Activated CD8-positive, alpha-beta T cell treated with anti-CD3 and anti-CD28 coated beads for 36 hours (primary cell): Measurements from ENCODE around the gene RAB10. TPM values are rescaled to one million over a fixed set of nuclear protein-coding genes. Genes with fewer than 3 reads are reported as not detected.

ENCODE experiments used
- ATAC-seq: fragments of 200-7000 bp; cut with Tn5 transposase; one replicate; pipeline ENCODE4 v1.10.0; 2021; ENCODE audit warnings: mild to moderate bottlenecking, moderate library complexity
- CTCF ChIA-PET: fragments of 350-600 bp; sonication (Branson Sonifier 250); formaldehyde crosslinking; loops from one replicate; lab custom pipeline; 2021; ENCODE audit warnings: antibody characterized with exemption; lab: Charles Lee
- POLR2A ChIA-PET: fragments of 350-600 bp; sonication (Branson Sonifier 250); formaldehyde crosslinking; loops from one replicate; lab custom pipeline; 2021; ENCODE audit warnings: antibody characterized with exemption; lab: Charles Lee
- DNase-seq: peaks from one replicate; pipeline ENCODE4 v3.0.0-alpha.2; 2020
- H3K27ac Mint-ChIP-seq: one replicate; pipeline ENCODE4 v1.8.0; 2021; ENCODE audit warnings: mild to moderate bottlenecking, mixed read lengths
- H3K27me3 Mint-ChIP-seq: one replicate; pipeline ENCODE4 v1.8.0; 2021; ENCODE audit warnings: mixed read lengths
- H3K36me3 Mint-ChIP-seq: one replicate; pipeline ENCODE4 v1.8.0; 2021; ENCODE audit warnings: low read depth, mixed read lengths
- H3K4me1 Mint-ChIP-seq: one replicate; pipeline ENCODE4 v1.8.0; 2021; ENCODE audit warnings: low read depth, mixed read lengths
- H3K4me3 Mint-ChIP-seq: one replicate; pipeline ENCODE4 v1.8.0; 2021; ENCODE audit warnings: mild to moderate bottlenecking, moderate library complexity, mixed read lengths
- H3K9me3 Mint-ChIP-seq: one replicate; pipeline ENCODE4 v1.8.0; 2021; ENCODE audit warnings: mixed read lengths
- intact Hi-C: fragments of 100-400 bp; cut with micrococcal nuclease; formaldehyde crosslinking; loops from one replicate; pipeline ENCODE4 v1.10.0; 2022
- total RNA-seq, 2 experiments: library from RNA; stranded (reverse); gene quantifications; one replicate each; pipeline ENCODE4 v1.2.3, GENCODE V29; 2021
- TF ChIP-seq, protein P1 (sequence below): fragments of 200-600 bp; IDR thresholded peaks from one replicate; pipeline ENCODE4 v1.8.0; 2022; ENCODE audit warnings: antibody characterized with exemption, mild to moderate bottlenecking

Gene RAB10
- total RNA-seq, 2 experiments from 2014 or later: 89.5 to 102 TPM

GRCh38 chr2:26148501-26148900, 114.6 kb downstream of the RAB10 start:
- H3K4me1 Mint-ChIP-seq: peaks cover 1% of the 10 kb centered on the region
- TF ChIP-seq, protein P1, sequence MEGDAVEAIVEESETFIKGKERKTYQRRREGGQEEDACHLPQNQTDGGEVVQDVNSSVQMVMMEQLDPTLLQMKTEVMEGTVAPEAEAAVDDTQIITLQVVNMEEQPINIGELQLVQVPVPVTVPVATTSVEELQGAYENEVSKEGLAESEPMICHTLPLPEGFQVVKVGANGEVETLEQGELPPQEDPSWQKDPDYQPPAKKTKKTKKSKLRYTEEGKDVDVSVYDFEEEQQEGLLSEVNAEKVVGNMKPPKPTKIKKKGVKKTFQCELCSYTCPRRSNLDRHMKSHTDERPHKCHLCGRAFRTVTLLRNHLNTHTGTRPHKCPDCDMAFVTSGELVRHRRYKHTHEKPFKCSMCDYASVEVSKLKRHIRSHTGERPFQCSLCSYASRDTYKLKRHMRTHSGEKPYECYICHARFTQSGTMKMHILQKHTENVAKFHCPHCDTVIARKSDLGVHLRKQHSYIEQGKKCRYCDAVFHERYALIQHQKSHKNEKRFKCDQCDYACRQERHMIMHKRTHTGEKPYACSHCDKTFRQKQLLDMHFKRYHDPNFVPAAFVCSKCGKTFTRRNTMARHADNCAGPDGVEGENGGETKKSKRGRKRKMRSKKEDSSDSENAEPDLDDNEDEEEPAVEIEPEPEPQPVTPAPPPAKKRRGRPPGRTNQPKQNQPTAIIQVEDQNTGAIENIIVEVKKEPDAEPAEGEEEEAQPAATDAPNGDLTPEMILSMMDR: no peak
- intact Hi-C loops: loop anchor here (5.0 kb wide), 1 partner anchor 156 kb away; no protein-coding TSS in a partner anchor

DNA sequence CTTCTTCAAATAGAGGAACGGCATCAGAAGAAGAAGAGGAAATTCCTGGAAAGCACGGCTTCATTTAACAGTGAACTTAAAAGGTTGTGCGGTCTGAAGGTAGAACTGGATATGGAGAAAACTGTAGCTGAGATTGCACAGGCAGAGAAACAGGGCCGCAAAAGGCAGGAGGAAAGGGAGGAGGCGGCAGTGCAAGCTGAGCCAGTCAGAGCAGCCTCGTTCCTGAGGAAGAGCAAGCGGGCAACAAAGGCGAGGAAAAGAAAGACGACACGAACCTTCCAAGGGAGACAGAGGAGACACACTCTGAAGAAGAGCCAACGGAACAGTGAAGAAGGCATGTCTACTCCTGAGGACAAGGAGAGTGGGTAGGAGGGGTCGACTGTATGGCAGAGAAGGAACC, 116.4 kb downstream of the RAB10 start:
- ChIA-PET CTCF (interaction anchor here (1.0 to 2.5 kb wide), 2 partner anchors 159 to 199 kb away, joined by 3 to 7 read pairs; no protein-coding TSS in a partner anchor), POLR2A (no interaction called here)
- Mint-ChIP-seq H3K27ac (no peak overlapping the region), H3K27me3 (peaks cover 12% of the 10 kb centered on the region), H3K9me3 (no peaks in the 10 kb centered on the region), H3K36me3 (no peaks in the 10 kb centered on the region), H3K4me3 (no peak overlapping the region), H3K4me1 (no peaks in the 10 kb centered on the region)
- ATAC-seq: no peak
- no peak for DNase-seq
- TF ChIP-seq, protein P1: no peak
- intact Hi-C loops: no loop called here

More at GRCh38 chr2:26148501-26148900, 114.6 kb downstream of the RAB10 start:
- ATAC-seq (no peak), DNase-seq (no peak)
- H3K9me3 Mint-ChIP-seq: no peaks in the 10 kb centered on the region
- H3K27me3 Mint-ChIP-seq: peaks cover 9% of the 10 kb centered on the region
- no peak overlapping the region for H3K4me3 Mint-ChIP-seq
- H3K36me3 Mint-ChIP-seq: no peaks in the 10 kb centered on the region
- CTCF ChIA-PET: interaction anchor here (1.2 to 2.5 kb wide), 5 partner anchors 12 to 430 kb away, joined by 3 to 7 read pairs (median 4); no protein-coding TSS in a partner anchor
- no peak overlapping the region for H3K27ac Mint-ChIP-seq
- POLR2A ChIA-PET: no interaction called here

DNA sequence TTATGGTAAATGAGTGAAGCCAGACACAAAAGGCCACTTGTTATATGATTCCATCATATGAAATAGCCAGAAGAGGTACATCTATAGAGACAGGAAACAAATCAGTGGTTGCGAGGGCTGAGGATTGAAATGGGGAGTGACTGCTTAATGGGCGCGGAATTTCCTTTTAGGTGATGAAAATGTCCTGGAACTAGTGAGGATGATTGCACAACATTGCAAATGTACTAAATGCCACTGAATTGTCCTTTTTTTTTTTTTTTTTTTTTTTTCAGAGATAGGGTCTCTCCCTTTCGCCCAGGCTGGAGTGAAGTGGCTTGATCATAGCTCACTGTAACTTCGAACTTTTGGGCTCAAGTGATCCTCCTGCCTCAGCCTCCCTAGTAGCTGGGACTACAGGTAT, 123.7 kb downstream of the RAB10 start:
- no peak overlapping the region for H3K4me3 Mint-ChIP-seq
- peaks cover 3% of the 10 kb centered on the region for H3K27me3 Mint-ChIP-seq
- no peak for ATAC-seq
- H3K27ac Mint-ChIP-seq: no peak overlapping the region
- ChIA-PET POLR2A (no interaction called here), CTCF (no interaction called here)
- TF ChIP-seq, protein P1: no peak
- H3K4me1 Mint-ChIP-seq: no peaks in the 10 kb centered on the region
- intact Hi-C loops: no loop called here
- peaks cover 1% of the 10 kb centered on the region for H3K9me3 Mint-ChIP-seq
- no peaks in the 10 kb centered on the region for H3K36me3 Mint-ChIP-seq
- DNase-seq: no peak

- no peak overlapping the region for H3K4me3 Mint-ChIP-seq
- DNase-seq (no peak), ATAC-seq (no peak)
- no peak overlapping the region for H3K27ac Mint-ChIP-seq
- intact Hi-C loops: no loop called here
- H3K36me3 Mint-ChIP-seq: no peaks in the 10 kb centered on the region
- no peaks in the 10 kb centered on the region for H3K4me1 Mint-ChIP-seq
- no peaks in the 10 kb centered on the region for H3K27me3 Mint-ChIP-seq
- CTCF ChIA-PET: interaction anchor here (0.8 to 1.0 kb wide), 2 partner anchors 9 to 212 kb away, joined by 3 to 5 read pairs; no protein-coding TSS in a partner anchor
- H3K9me3 Mint-ChIP-seq: no peaks in the 10 kb centered on the region
- TF ChIP-seq, protein P1: no peak
- POLR2A ChIA-PET: no interaction called here
These were observed 128.0 kb downstream of the RAB10 start for GRCh38 chr2:26161926-26162325.

DNA sequence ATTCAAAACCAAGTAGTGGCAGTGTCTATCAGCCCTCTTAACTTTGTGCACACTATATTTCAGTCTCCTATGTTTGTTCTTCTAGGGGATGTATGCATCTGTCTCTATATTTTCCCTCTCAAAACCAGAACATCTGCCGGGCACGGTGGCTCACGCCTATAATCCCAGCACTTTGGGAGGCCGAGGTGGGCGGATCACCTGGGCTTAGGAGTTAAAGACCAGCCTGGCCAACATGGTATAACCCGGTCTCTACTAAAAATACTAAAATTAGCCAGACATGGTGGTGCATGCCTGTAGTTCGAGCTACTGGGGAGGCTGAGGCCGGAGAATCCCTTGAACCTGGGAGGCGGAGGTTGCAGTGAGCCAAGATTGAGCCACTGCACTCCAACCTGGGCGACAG, 129.1 kb downstream of the RAB10 start:
- no peak overlapping the region for H3K4me3 Mint-ChIP-seq
- no peaks in the 10 kb centered on the region for H3K27me3 Mint-ChIP-seq
- intact Hi-C loops: no loop called here
- no peaks in the 10 kb centered on the region for H3K36me3 Mint-ChIP-seq
- TF ChIP-seq, protein P1: no peak
- DNase-seq: no peak
- CTCF ChIA-PET: no interaction called here
- no peak overlapping the region for H3K27ac Mint-ChIP-seq
- no peak for ATAC-seq
- no peaks in the 10 kb centered on the region for H3K9me3 Mint-ChIP-seq
- POLR2A ChIA-PET: no interaction called here
- H3K4me1 Mint-ChIP-seq: no peaks in the 10 kb centered on the region
